NCI-H82 treated with DMSO at 0.1 percent for 48 hours (cell line): ENCODE measurements around the gene RELT.

Experiments used
- DNase-seq: peaks from one replicate; lab custom pipeline; 2025; ENCODE audit not compliant: unreplicated experiment; lab: John Stamatoyannopoulos, UW

Gene RELT

GRCh38 chr11:73401924-73402833 is 26.0 kb downstream of the RELT start:
- no peak for DNase-seq

- DNase-seq: no peak
Measured at GRCh38 chr11:73402834-73403185, 26.6 kb downstream of the RELT start.

GRCh38 chr11:73403541-73403940 is 27.3 kb downstream of the RELT start:
- no peak for DNase-seq

GRCh38 chr11:73404048-73404447 is 27.8 kb downstream of the RELT start:
- DNase-seq: no peak

GRCh38 chr11:73404506-73405145 is 28.4 kb downstream of the RELT start:
- no peak for DNase-seq

GRCh38 chr11:73405146-73405510 is 28.9 kb downstream of the RELT start:
- no peak for DNase-seq

- DNase-seq: no peak
Measured at GRCh38 chr11:73406131-73406530, 29.9 kb downstream of the RELT start.

GRCh38 chr11:73406619-73407018 is 30.4 kb downstream of the RELT start:
- no peak for DNase-seq

- DNase-seq: no peak
Measured at GRCh38 chr11:73409431-73409830, 33.2 kb downstream of the RELT start.

GRCh38 chr11:73410627-73411026 is 34.4 kb downstream of the RELT start:
- no peak for DNase-seq

- no peak for DNase-seq
Measured at GRCh38 chr11:73411031-73411430, 34.8 kb downstream of the RELT start.

GRCh38 chr11:73412308-73412707 is 36.1 kb downstream of the RELT start:
- DNase-seq: no peak

GRCh38 chr11:73413256-73413655 is 37.1 kb downstream of the RELT start:
- no peak for DNase-seq

GRCh38 chr11:73414977-73415651 is 38.9 kb downstream of the RELT start:
- no peak for DNase-seq

GRCh38 chr11:73415854-73416615 is 39.8 kb downstream of the RELT start:
- peak; percentile 68 for DNase-seq

- peak; percentile 9 for DNase-seq
Measured at GRCh38 chr11:73416786-73417185, 40.6 kb downstream of the RELT start.

- DNase-seq: no peak
Measured at GRCh38 chr11:73420136-73420535, 43.9 kb downstream of the RELT start.

- no peak for DNase-seq
Measured at GRCh38 chr11:73422886-73423285, 46.7 kb downstream of the RELT start.

- no peak for DNase-seq
Measured at GRCh38 chr11:73423506-73423905, 47.3 kb downstream of the RELT start.

- no peak for DNase-seq
Measured at GRCh38 chr11:73425108-73425507, 48.9 kb downstream of the RELT start.

GRCh38 chr11:73426219-73426850 is 50.1 kb downstream of the RELT start:
- DNase-seq: no peak
